Measurements from ENCODE around the gene NME3.

NME3 gene

DNA sequence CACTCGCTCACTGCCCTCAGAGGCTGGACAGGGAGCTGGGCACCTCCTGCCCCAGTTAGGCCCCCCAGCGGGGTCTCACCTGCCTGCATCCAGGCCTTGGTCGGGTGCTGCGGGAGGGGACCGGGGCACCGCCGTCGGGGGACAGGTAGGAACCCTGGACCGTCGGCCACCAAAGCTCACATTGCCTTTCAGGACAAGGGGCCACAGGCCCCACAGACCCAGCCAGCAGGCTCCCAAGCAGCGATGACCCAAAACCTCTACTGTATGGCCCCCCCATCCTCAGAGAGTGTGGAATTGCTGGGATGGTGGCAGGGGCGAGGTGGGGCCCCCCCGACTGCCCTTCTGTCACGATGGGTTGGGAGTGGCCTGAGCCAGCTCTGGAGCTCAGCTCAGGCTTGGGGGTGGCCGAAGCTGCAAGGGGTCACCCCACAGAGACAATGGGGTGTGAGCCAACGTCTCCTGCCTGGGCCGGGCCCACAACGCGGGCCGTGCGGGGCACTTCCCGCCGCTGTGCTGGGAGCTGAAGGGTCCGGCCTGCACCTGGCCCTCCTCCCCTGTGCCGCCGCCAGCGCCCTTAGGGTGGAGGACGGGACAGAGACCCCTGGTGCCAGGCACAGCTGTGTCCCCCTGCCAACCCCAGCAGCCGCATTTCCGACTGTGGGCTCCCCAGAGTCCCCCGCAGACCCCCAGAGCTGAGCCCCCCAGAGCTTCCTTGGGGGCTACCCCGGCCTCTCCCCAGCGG lies 21.7 kb upstream of the NME3 start:
- DNase-seq: no peak

GRCh38 chr16:1791943-1792812 lies 20.8 kb upstream of the NME3 start:
- DNase-seq: no peak

GRCh38 chr16:1791256-1791942 lies 20.1 kb upstream of the NME3 start:
- DNase-seq: no peak

GRCh38 chr16:1790611-1791255 lies 19.4 kb upstream of the NME3 start:
- peak; percentile 1 for DNase-seq

DNA sequence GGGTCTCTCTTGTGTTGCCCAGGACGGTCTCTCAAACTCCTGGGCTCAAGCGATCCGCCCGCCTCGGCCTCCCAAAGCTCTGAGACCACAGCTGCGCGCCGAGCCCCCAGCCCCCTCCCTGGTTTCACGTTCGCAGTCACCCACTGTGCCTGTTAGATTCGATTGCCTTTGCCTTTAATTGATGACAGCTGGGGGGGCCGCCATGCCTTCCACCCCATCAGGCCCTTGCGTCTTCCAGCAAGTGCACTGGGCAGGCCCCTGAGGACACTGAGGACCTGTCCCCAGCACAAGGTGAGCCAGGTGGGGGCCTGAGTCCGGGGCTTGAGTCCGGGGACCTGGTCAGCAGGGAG lies 18.9 kb upstream of the NME3 start:
- DNase-seq: no peak

GRCh38 chr16:1789643-1790045 lies 18.3 kb upstream of the NME3 start:
- DNase-seq: peak; percentile 1

GRCh38 chr16:1788708-1789100 lies 17.4 kb upstream of the NME3 start:
- peak; percentile 1 for DNase-seq

DNA sequence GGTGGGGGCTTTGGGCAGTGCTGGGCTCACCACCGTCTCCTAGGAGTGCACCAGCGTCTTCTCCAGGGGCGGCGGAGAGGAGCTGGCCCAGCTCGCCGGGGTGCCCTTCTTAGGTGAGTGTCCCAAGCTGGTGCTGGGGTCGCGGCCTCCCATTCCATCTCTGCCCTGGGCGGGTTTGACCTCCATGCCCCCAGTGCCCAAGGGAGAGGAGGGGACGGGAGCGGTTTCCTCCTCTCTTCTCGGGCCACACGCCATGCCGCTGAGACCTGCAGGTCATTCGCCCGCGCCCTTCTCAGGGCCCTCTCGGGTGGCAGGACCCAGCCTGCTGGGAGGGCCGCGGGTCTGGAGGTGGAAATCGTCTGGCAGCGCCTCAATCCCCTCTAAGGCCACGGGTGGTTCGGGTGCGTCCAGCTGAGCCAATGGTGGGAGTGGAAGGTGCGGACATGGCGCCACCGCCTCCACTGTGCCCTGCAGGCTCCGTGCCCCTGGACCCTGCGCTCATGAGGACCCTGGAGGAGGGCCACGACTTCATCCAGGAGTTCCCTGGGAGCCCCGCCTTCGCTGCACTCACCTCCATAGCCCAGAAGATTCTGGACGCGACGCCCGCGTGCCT lies 16.9 kb upstream of the NME3 start:
- DNase-seq: no peak

- peak; percentile 3 for DNase-seq
Observed at GRCh38 chr16:1787322-1788094, 16.2 kb upstream of the NME3 start.

GRCh38 chr16:1787056-1787321 lies 15.6 kb upstream of the NME3 start:
- DNase-seq: peak; percentile 1

DNA sequence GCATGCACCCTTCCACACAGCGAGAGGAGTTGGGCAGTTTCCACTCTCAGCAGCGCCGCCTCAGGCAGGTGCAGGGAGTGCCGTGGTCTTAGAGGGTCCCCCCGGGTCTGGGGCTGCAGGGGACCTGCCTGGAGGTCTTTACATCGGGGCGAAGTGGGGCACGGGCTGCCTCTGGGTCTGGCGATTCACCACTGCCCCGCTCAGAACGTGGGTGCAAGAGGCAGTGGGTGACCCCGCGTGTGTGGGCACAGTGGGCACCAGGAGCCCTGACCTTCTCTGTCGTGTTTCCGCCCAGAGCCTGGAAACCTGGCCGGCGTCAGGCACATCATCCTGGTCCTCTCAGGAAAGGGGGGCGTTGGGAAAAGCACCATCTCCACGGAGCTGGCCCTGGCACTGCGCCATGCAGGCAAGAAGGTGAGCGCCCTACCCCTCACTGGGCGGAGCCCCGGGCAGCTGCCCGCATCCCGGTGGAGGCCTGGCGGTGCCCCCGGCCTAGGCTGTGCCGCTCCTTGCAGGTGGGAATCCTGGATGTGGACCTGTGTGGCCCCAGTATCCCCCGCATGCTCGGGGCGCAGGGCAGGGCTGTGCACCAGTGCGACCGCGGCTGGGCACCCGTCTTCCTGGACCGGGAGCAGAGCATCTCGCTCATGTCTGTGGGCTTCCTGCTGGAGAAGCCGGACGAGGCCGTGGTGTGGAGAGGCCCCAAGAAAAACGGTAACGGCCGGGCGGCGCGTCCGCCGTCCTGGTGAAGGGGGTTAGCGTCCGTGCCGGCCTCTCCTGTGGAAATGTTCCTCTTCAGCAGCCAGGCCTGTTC lies 15.1 kb upstream of the NME3 start:
- peak; percentile 1 for DNase-seq

GRCh38 chr16:1785846-1786170 lies 14.5 kb upstream of the NME3 start:
- DNase-seq: no peak

- DNase-seq: no peak
Observed at GRCh38 chr16:1784977-1785845, 13.9 kb upstream of the NME3 start.

GRCh38 chr16:1782408-1783264 lies 11.3 kb upstream of the NME3 start, which contains the start of the genes NUBP2 and SPSB3:
NUBP2 (plus strand) TSS chr16:1782960; CDS start chr16:1783021, 61 bp downstream.
SPSB3 (minus strand) TSS chr16:1782571; CDS start chr16:1781483, 1,088 bp downstream.
- peak; percentile 99 for DNase-seq

GRCh38 chr16:1781758-1782407 lies 10.5 kb upstream of the NME3 start:
- peak; percentile 42 for DNase-seq

DNA sequence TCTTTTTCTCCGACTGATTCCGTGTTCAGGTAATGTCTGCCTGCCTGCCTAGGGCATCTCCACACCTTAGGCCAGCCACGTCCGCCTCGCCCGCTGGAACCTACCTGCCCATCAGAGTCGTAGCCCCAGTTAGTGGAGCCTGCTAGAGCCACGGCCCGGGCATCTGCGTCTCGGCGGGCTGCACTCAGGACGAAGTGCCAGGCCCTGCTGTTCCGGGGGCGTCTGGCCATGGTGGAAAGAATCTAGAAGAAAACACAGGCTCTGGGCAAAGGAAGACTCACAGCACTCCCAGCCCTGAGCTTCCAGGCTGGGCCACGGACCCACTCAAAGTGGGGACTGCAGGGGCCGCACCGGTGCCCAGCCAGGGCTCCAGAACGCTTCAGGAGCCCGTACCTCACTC lies 9.9 kb upstream of the NME3 start:
- no peak for DNase-seq

- DNase-seq: no peak
Observed at GRCh38 chr16:1780677-1781072, 9.3 kb upstream of the NME3 start.
